Upper lobe of left lung (tissue), 6 donors: ENCODE results near the gene UFM1. TPM values are rescaled to one million over a fixed set of nuclear protein-coding genes. Genes with fewer than 3 reads are reported as not detected.

Source experiments
- ATAC-seq, 2 donors: fragments of 200-7000 bp; cut with Tn5 transposase; one replicate each; pipeline ENCODE4 v1.9.1; 2022; ENCODE audit warnings: mild to moderate bottlenecking in 2 of 2, moderate library complexity in 2 of 2; ENCODE audit not compliant: low FRiP score in 2 of 2
- DNase-seq, 2 donors: peaks; one replicate each; pipeline ENCODE4 v3.0.0-alpha.2; 2019 to 2020
- H3K27ac ChIP-seq, 4 donors: fragments of 200-600 bp; sonication (generic); one replicate each; pipeline ENCODE4 v1.5.1; 2016 to 2019
- H3K27me3 ChIP-seq, 4 donors: fragments of 200-600 bp; sonication (generic); one replicate each; pipeline ENCODE4 v1.5.1; 2017 to 2019
- H3K36me3 ChIP-seq, 4 donors: fragments of 200-600 bp; sonication (generic); one replicate each; pipeline ENCODE4 v1.5.1; 2016 to 2019
- H3K4me1 ChIP-seq, 4 donors: fragments of 200-600 bp; sonication (generic); one replicate each; pipeline ENCODE4 v1.5.1; 2018 to 2019
- H3K4me3 ChIP-seq, 4 donors: fragments of 200-600 bp; sonication (generic); one replicate each; pipeline ENCODE4 v1.5.1; 2017 to 2019; ENCODE audit warnings: mild to moderate bottlenecking in 2 of 4, moderate library complexity in 1 of 4
- H3K9me3 ChIP-seq, 4 donors: fragments of 200-600 bp; sonication (generic); one replicate each; pipeline ENCODE4 v1.5.1; 2018 to 2019
- CTCF ChIP-seq, 6 experiments: fragments of 450-650 bp in 4 of 6; fragments of 200-600 bp in 2 of 6; sonication (generic) in 2 of 6; IDR thresholded peaks; one replicate each; pipeline ENCODE4 v1.5.1; 2016 to 2019; ENCODE audit warnings: antibody characterized with exemption in 6 of 6
- EP300 ChIP-seq, 4 donors: sonication (generic); formaldehyde crosslinking; IDR thresholded peaks; one replicate each; pipeline ENCODE4 v1.5.1; 2017; ENCODE audit warnings: antibody characterized with exemption in 4 of 4, control low read depth in 2 of 4
- POLR2A ChIP-seq, 4 donors: fragments of 450-650 bp; IDR thresholded peaks; one replicate each; pipeline ENCODE4 v1.5.1; 2016 to 2017; ENCODE audit warnings: antibody characterized with exemption in 4 of 4, mild to moderate bottlenecking in 2 of 4
- POLR2AphosphoS5 ChIP-seq, 2 donors: sonication (generic); formaldehyde crosslinking; IDR thresholded peaks; one replicate each; pipeline ENCODE4 v1.5.1; 2017; ENCODE audit warnings: antibody characterized with exemption in 2 of 2
- WGBS, 2 donors: methylation state at CpG; one replicate each; pipeline ENCODE4 v1.1.5; 2017 to 2018; 5-methylcytosine and 5-hydroxymethylcytosine counted together
- total RNA-seq, 6 donors: library from RNA; depleted of rRNA in 4 of 6; stranded (reverse); fragments of >200 nt in 4 of 6; gene quantifications; one replicate each; pipeline versions ENCODE4 v1.1.0 to v1.2.1, GENCODE V29; 2016 to 2021
- donor health status: DM: no; HTN: no; CAD: no; lungs with moderate emphysema.
- donor health status: DM: no; HTN: yes; CAD: no; lungs with severe emphysema.

The UFM1 gene
- total RNA-seq, 6 donors from 2014 or later = 21.2 to 84.9 (median 50.5) TPM

GRCh38 chr13:38316129-38316528 lies 33.5 kb upstream of the UFM1 start:
- no peak for ATAC-seq
- no peak for TF ChIP-seq POLR2AphosphoS5 (IDR thresholded peaks at IDR 0.05)
- no peak for TF ChIP-seq CTCF (IDR thresholded peaks at IDR 0.05)
- TF ChIP-seq EP300 (IDR thresholded peaks at IDR 0.05) = no peak
- no peak for TF ChIP-seq POLR2A (IDR thresholded peaks at IDR 0.05)
- no peaks in the 10 kb centered on the region for H3K36me3 ChIP-seq
- no peak overlapping the region for H3K27ac ChIP-seq
- H3K4me1 ChIP-seq = no peaks in the 10 kb centered on the region
- H3K27me3 ChIP-seq = no peaks in the 10 kb centered on the region
- no peak for DNase-seq
- no peak overlapping the region for H3K4me3 ChIP-seq
- no peaks in the 10 kb centered on the region for H3K9me3 ChIP-seq

GRCh38 chr13:38321654-38322053 lies 28.0 kb upstream of the UFM1 start:
- no peak overlapping the region for H3K4me3 ChIP-seq
- H3K4me1 ChIP-seq = no peaks in the 10 kb centered on the region
- no peak for TF ChIP-seq POLR2A (IDR thresholded peaks at IDR 0.05)
- no peak for TF ChIP-seq POLR2AphosphoS5 (IDR thresholded peaks at IDR 0.05)
- TF ChIP-seq EP300 (IDR thresholded peaks at IDR 0.05) = no peak
- TF ChIP-seq CTCF (IDR thresholded peaks at IDR 0.05) = no peak
- ATAC-seq = no peak
- no peak for DNase-seq
- no peaks in the 10 kb centered on the region for H3K9me3 ChIP-seq
- H3K27me3 ChIP-seq = no peaks in the 10 kb centered on the region
- 89 to 93% methylated on average over 5 of the region's 5 CpGs for WGBS, 2 donors
- no peaks in the 10 kb centered on the region for H3K36me3 ChIP-seq
- H3K27ac ChIP-seq = no peak overlapping the region

GRCh38 chr13:38325426-38325825 lies 24.2 kb upstream of the UFM1 start:
- Histone ChIP-seq H3K4me1 (no peaks in the 10 kb centered on the region), H3K27ac (no peak overlapping the region), H3K36me3 (no peaks in the 10 kb centered on the region), H3K4me3 (no peak overlapping the region), H3K27me3 (no peaks in the 10 kb centered on the region), H3K9me3 (no peaks in the 10 kb centered on the region)
- 98 to 100% methylated on average over 1 of the region's 1 CpG for WGBS, 2 donors
- DNase-seq (no peak), ATAC-seq (no peak)
- no peak for TF ChIP-seq POLR2AphosphoS5 (IDR thresholded peaks at IDR 0.05)
- no peak for TF ChIP-seq POLR2A (IDR thresholded peaks at IDR 0.05)
- no peak for TF ChIP-seq EP300 (IDR thresholded peaks at IDR 0.05)
- no peak for TF ChIP-seq CTCF (IDR thresholded peaks at IDR 0.05)

- TF ChIP-seq EP300 (IDR thresholded peaks at IDR 0.05) (no peak), POLR2AphosphoS5 (IDR thresholded peaks at IDR 0.05) (no peak), POLR2A (IDR thresholded peaks at IDR 0.05) (no peak), CTCF (IDR thresholded peaks at IDR 0.05) (no peak)
- WGBS, 2 donors = 75 to 77% methylated on average over 2 of the region's 2 CpGs
- H3K27me3 ChIP-seq = no peaks in the 10 kb centered on the region
- no peaks in the 10 kb centered on the region for H3K36me3 ChIP-seq
- no peak for ATAC-seq
- no peaks in the 10 kb centered on the region for H3K9me3 ChIP-seq
- no peak overlapping the region for H3K27ac ChIP-seq
- DNase-seq = no peak
- no peak overlapping the region for H3K4me3 ChIP-seq
- no peaks in the 10 kb centered on the region for H3K4me1 ChIP-seq
Measured at GRCh38 chr13:38328699-38329098, 21.0 kb upstream of the UFM1 start.

GRCh38 chr13:38334845-38335244 lies 14.8 kb upstream of the UFM1 start:
- Histone ChIP-seq H3K36me3 (no peaks in the 10 kb centered on the region), H3K4me1 (no peaks in the 10 kb centered on the region), H3K27me3 (no peaks in the 10 kb centered on the region), H3K4me3 (no peak overlapping the region), H3K9me3 (no peaks in the 10 kb centered on the region), H3K27ac (no peak overlapping the region)
- 92 to 96% methylated on average over 2 of the region's 2 CpGs for WGBS, 2 donors
- DNase-seq (no peak), ATAC-seq (no peak)
- TF ChIP-seq EP300 (IDR thresholded peaks at IDR 0.05) (no peak), POLR2A (IDR thresholded peaks at IDR 0.05) (no peak), POLR2AphosphoS5 (IDR thresholded peaks at IDR 0.05) (no peak), CTCF (IDR thresholded peaks at IDR 0.05) (no peak)
